GM23248 (cell line): ENCODE data around the gene CRYBG1. TPM values are rescaled to one million over a fixed set of nuclear protein-coding genes. Genes with fewer than 3 reads are reported as not detected.
A peak's percentile ranks its signal among the peaks of the same experiment; 100 is the strongest.

ENCODE experiments used
- DNase-seq: peaks from one replicate; pipeline ENCODE4 v3.0.0-alpha.2; 2015
- H2AFZ ChIP-seq: fragments of 200-600 bp; sonication (generic); 2 replicates; pipeline ENCODE4 v1.6.1; 2016; ENCODE audit warnings: antibody characterized with exemption
- H3F3A ChIP-seq: fragments of 200-600 bp; sonication (generic); 2 replicates; pipeline ENCODE4 v1.6.1; 2016; ENCODE audit warnings: mild to moderate bottlenecking, antibody characterized with exemption, mixed run types; ENCODE audit not compliant: insufficient read depth
- H3K27ac ChIP-seq: fragments of 200-600 bp; sonication (generic); 2 replicates; pipeline ENCODE4 v1.5.1; 2016; ENCODE audit warnings: mild to moderate bottlenecking
- H3K27me3 ChIP-seq: fragments of 200-600 bp; sonication (generic); replicated peaks from 2 replicates; pipeline ENCODE4 v1.6.1; 2016; ENCODE audit warnings: mild to moderate bottlenecking; ENCODE audit not compliant: insufficient read depth
- H3K36me3 ChIP-seq: fragments of 200-600 bp; sonication (generic); 2 replicates; pipeline ENCODE4 v1.6.1; 2016; ENCODE audit warnings: low read depth, mild to moderate bottlenecking
- H3K4me1 ChIP-seq: fragments of 200-600 bp; sonication (generic); 2 replicates; pipeline ENCODE4 v1.6.1; 2016; ENCODE audit warnings: mild to moderate bottlenecking; ENCODE audit not compliant: insufficient read depth
- H3K4me2 ChIP-seq: fragments of 200-600 bp; sonication (generic); one replicate; pipeline ENCODE4 v1.6.1; 2016; ENCODE audit warnings: mild to moderate bottlenecking; ENCODE audit not compliant: unreplicated experiment
- H3K4me3 ChIP-seq: fragments of 200-600 bp; sonication (generic); 2 replicates; pipeline ENCODE4 v1.5.1; 2016; ENCODE audit warnings: mild to moderate bottlenecking
- H3K79me2 ChIP-seq: fragments of 200-600 bp; sonication (generic); 2 replicates; pipeline ENCODE4 v1.6.1; 2016; ENCODE audit warnings: mild to moderate bottlenecking; ENCODE audit not compliant: insufficient read depth
- H3K9ac ChIP-seq: fragments of 200-600 bp; sonication (generic); 2 replicates; pipeline ENCODE4 v1.6.1; 2016; ENCODE audit warnings: mild to moderate bottlenecking
- H3K9me2 ChIP-seq: fragments of 200-600 bp; sonication (generic); 2 replicates; pipeline ENCODE4 v1.6.1; 2016; ENCODE audit warnings: mixed run types, mild to moderate bottlenecking, moderate library complexity; ENCODE audit not compliant: insufficient read depth
- H3K9me3 ChIP-seq: fragments of 200-600 bp; sonication (generic); one replicate; pipeline ENCODE4 v1.6.1; 2017; ENCODE audit warnings: low read depth
- H4K20me1 ChIP-seq: fragments of 200-600 bp; sonication (generic); 2 replicates; pipeline ENCODE4 v1.6.0; 2016; ENCODE audit not compliant: insufficient read depth
- EZH2 ChIP-seq: fragments of 200-600 bp; sonication (generic); IDR thresholded peaks from 2 replicates; pipeline ENCODE4 v1.6.1; 2018; ENCODE audit warnings: antibody characterized with exemption, mild to moderate bottlenecking; ENCODE audit not compliant: insufficient read depth, poor library complexity, severe bottlenecking
- EZH2phosphoT487 ChIP-seq: fragments of 200-600 bp; sonication (generic); IDR thresholded peaks from 2 replicates; pipeline ENCODE4 v1.6.1; 2018; ENCODE audit warnings: antibody characterized with exemption, moderate library complexity, mild to moderate bottlenecking, low read depth; ENCODE audit not compliant: insufficient read depth
- WGBS, 2 experiments: methylation state at CpG; one replicate each; pipeline ENCODE4 v1.1.6; 2015 to 2017; ENCODE audit warnings: low lambda C conversion rate in 2 of 2, low coverage in 1 of 2; ENCODE audit errors: missing lambda C conversion rate in 2 of 2; 5-methylcytosine and 5-hydroxymethylcytosine counted together
- in situ Hi-C: fragments of 300-500 bp; cut with MboI; formaldehyde crosslinking; loops from 2 replicates; pipeline ENCODE4 v1.15.0; 2020
- polyA plus RNA-seq: library from polyadenylated mRNA; unstranded; fragments of >200 nt; fragmentation: Nextera tagmentation; extraction: Ambion mirVana; gene quantifications from 2 replicates; pipeline ENCODE4 v1.2.1, GENCODE V29; 2016
- total RNA-seq: library from RNA; depleted of rRNA; stranded (reverse); fragments of >200 nt; shearing (Covaris generic); gene quantifications from 2 replicates; pipeline ENCODE4 v1.2.3, GENCODE V29; 2014

Gene CRYBG1
- total and polyA plus RNA-seq, 2 experiments from 2014 or later, result 1.9 to 8.4 TPM

GRCh38 chr6:106318851-106319250 is 41.7 kb upstream of the CRYBG1 start:
- no peak overlapping the region for H2AFZ ChIP-seq
- TF ChIP-seq EZH2 (no peak), EZH2phosphoT487 (no peak)
- no peak overlapping the region for H3K9ac ChIP-seq
- no peaks in the 10 kb centered on the region for H3K27me3 ChIP-seq
- no peaks in the 10 kb centered on the region for H3F3A ChIP-seq
- in situ Hi-C loops, result no loop called here
- peaks cover 95% of the 10 kb centered on the region for H3K79me2 ChIP-seq
- no peaks in the 10 kb centered on the region for H4K20me1 ChIP-seq
- H3K4me3 ChIP-seq, result no peak overlapping the region
- no peak for DNase-seq
- H3K9me2 ChIP-seq, result no peaks in the 10 kb centered on the region
- H3K36me3 ChIP-seq, result peaks cover 6% of the 10 kb centered on the region; the same call in 1 of the 2 replicates
- H3K27ac ChIP-seq, result no peak overlapping the region
- H3K4me1 ChIP-seq, result peaks cover under 1% of the 10 kb centered on the region
- H3K9me3 ChIP-seq, result no peaks in the 10 kb centered on the region
- no peak overlapping the region for H3K4me2 ChIP-seq

GRCh38 chr6:106321940-106322339 is 38.6 kb upstream of the CRYBG1 start:
- Histone ChIP-seq H3K79me2 (peaks cover 85% of the 10 kb centered on the region), H3F3A (peaks cover 4% of the 10 kb centered on the region; the same call in 1 of the 2 replicates), H3K9ac (no peak overlapping the region), H2AFZ (no peak overlapping the region), H3K36me3 (no peaks in the 10 kb centered on the region), H3K4me1 (peaks cover 9% of the 10 kb centered on the region), H3K4me3 (no peak overlapping the region), H3K9me3 (no peaks in the 10 kb centered on the region), H3K4me2 (no peak overlapping the region), H3K27ac (no peak overlapping the region), H3K9me2 (no peaks in the 10 kb centered on the region), H3K27me3 (no peaks in the 10 kb centered on the region), H4K20me1 (no peaks in the 10 kb centered on the region)
- WGBS, 2 experiments, result 96 to 99% methylated on average over 4 of the region's 4 CpGs
- in situ Hi-C loops, result no loop called here
- no peak for DNase-seq
- TF ChIP-seq EZH2phosphoT487 (no peak), EZH2 (no peak)

GRCh38 chr6:106324726-106325335 is 35.7 kb upstream of the CRYBG1 start:
- peak; percentile 53 for DNase-seq
- in situ Hi-C loops, result no loop called here
- Histone ChIP-seq H3K79me2 (peaks cover 56% of the 10 kb centered on the region), H3K27ac (peak overlapping the region; percentile 85), H3K4me3 (peak overlapping the region; percentile 99), H3K9ac (peak overlapping the region; percentile 92), H3K36me3 (no peaks in the 10 kb centered on the region), H3K4me2 (peak overlapping the region; percentile 88), H3K9me3 (no peaks in the 10 kb centered on the region), H3K27me3 (no peaks in the 10 kb centered on the region), H3K9me2 (no peaks in the 10 kb centered on the region), H3K4me1 (peaks cover 9% of the 10 kb centered on the region), H4K20me1 (no peaks in the 10 kb centered on the region), H3F3A (peaks cover 4% of the 10 kb centered on the region; the same call in 1 of the 2 replicates), H2AFZ (peak overlapping the region; percentile 96)
- WGBS, 2 experiments, result 6 to 10% methylated on average over 9 of the region's 9 CpGs
- TF ChIP-seq EZH2phosphoT487 (no peak), EZH2 (no peak)

DNA sequence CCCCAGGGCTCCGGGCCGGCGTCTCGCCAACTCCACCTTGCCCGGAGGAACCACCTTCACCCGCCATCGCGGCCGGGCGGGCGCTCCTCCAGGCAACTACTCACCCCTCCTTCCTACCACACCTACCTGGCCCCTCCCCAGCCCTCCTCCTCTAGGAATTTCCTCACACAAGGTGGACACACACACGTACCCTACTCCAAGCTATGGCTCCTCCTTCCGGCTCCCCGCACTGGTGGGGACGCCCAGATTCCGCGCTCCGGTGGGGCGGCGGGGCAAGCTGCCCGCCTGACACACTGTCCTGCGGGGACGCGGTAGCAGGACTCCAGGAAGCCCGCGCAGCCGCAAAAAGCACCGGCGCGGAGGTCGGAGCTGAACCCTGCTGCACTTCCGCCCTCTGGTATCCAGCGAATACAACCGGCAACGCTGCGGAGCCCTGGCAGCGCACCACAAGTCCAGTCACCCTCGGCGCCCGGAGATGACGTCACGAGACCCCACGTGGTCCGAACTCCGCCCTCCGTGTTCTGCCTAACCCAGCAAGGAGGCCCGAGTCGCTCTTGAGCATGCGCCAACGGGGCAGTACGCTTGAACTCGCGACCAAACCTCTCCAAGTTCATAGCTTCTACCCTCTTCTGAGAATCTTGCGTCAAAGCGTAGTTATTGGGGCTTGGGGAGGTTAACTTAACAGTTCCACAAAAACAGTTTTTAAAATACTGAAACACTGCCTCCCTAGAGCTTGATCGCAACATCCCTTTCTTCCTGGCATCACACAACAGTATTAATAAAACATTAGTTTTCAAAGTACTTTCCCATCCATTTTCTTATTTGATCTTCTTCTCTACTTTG is 35.0 kb upstream of the CRYBG1 start, which contains the start of gene ATG5:
Gene ATG5, minus strand, starts transcription at position 425 of the 843 bp plus-strand sequence. CDS start 9,552 bp downstream, outside the sequence.
- H2AFZ ChIP-seq, result peak within 1 kb of the TSS; percentile 96
- DNase-seq, result peak; percentile 99
- no peaks in the 10 kb centered on the region for H3K9me3 ChIP-seq
- peak within 1 kb of the TSS; percentile 99 for H3K4me3 ChIP-seq
- peaks cover 9% of the 10 kb centered on the region for H3K4me1 ChIP-seq
- no peaks in the 10 kb centered on the region for H4K20me1 ChIP-seq
- peak within 1 kb of the TSS; percentile 85 for H3K27ac ChIP-seq
- 1% methylated on average over 50 of the region's 56 CpGs for WGBS, 2 experiments
- no peaks in the 10 kb centered on the region for H3K27me3 ChIP-seq
- peak within 1 kb of the TSS; percentile 92 for H3K9ac ChIP-seq
- H3K9me2 ChIP-seq, result no peaks in the 10 kb centered on the region
- TF ChIP-seq EZH2 (no peak), EZH2phosphoT487 (no peak)
- peaks cover 49% of the 10 kb centered on the region for H3K79me2 ChIP-seq
- peak within 1 kb of the TSS; percentile 88 for H3K4me2 ChIP-seq
- no peaks in the 10 kb centered on the region for H3K36me3 ChIP-seq
- peaks cover 4% of the 10 kb centered on the region; the same call in 1 of the 2 replicates for H3F3A ChIP-seq
- in situ Hi-C loops, result no loop called here
